Activated CD8-positive, alpha-beta memory T cell treated with anti-CD3 and anti-CD28 coated beads, Interleukin-2, amount 50 U/mL, for 24 hours (primary cell): ENCODE data around the gene SHC2.

Experiments used
- DNase-seq: peaks from one replicate; pipeline ENCODE4 v3.0.0-alpha.2; 2020; ENCODE audit errors: extremely low read depth

The SHC2 gene

GRCh38 chr19:460877-461720 lies at the start of gene SHC2:
SHC2 (minus strand) TSS chr19:461033; CDS start chr19:460996, 37 bp downstream.
- DNase-seq, result no peak

GRCh38 chr19:508204-509150 lies 47.6 kb upstream of the SHC2 start:
- no peak for DNase-seq

- DNase-seq, result peak; percentile 72
These were observed 46.7 kb upstream of the SHC2 start, which contains the start of gene TPGS1 for GRCh38 chr19:507286-508203. TPGS1 (plus strand) TSS chr19:507497; CDS start chr19:507507, 10 bp downstream.

- DNase-seq, result peak; percentile 90
These were observed 45.8 kb upstream of the SHC2 start for GRCh38 chr19:506404-507285.

GRCh38 chr19:504616-505015 lies 43.8 kb upstream of the SHC2 start:
- no peak for DNase-seq

GRCh38 chr19:501646-502045 lies 40.8 kb upstream of the SHC2 start:
- DNase-seq, result no peak

- no peak for DNase-seq
These were observed 38.3 kb upstream of the SHC2 start for GRCh38 chr19:498977-499623.

- DNase-seq, result no peak
These were observed 37.7 kb upstream of the SHC2 start for GRCh38 chr19:498511-498891.

GRCh38 chr19:497869-498510 lies 37.2 kb upstream of the SHC2 start:
- no peak for DNase-seq

GRCh38 chr19:497491-497868 lies 36.6 kb upstream of the SHC2 start:
- no peak for DNase-seq

- DNase-seq, result no peak
These were observed 36.2 kb upstream of the SHC2 start for GRCh38 chr19:496986-497385.

GRCh38 chr19:496112-496665 lies 35.4 kb upstream of the SHC2 start, which contains the start of gene MADCAM1:
MADCAM1 (plus strand) TSS chr19:496486; CDS start chr19:496500, 14 bp downstream.
- DNase-seq, result no peak

- DNase-seq, result no peak
These were observed 34.7 kb upstream of the SHC2 start for GRCh38 chr19:495402-496111.

GRCh38 chr19:495081-495401 lies 34.2 kb upstream of the SHC2 start:
- DNase-seq, result no peak

GRCh38 chr19:494171-495080 lies 33.6 kb upstream of the SHC2 start:
- no peak for DNase-seq

GRCh38 chr19:493391-494170 lies 32.7 kb upstream of the SHC2 start:
- no peak for DNase-seq

- no peak for DNase-seq
These were observed 31.3 kb upstream of the SHC2 start for GRCh38 chr19:492091-492531.
